GM12892 (cell line): ENCODE data around the gene CFAP221.

Source experiments
- POLR2A ChIP-seq: IDR thresholded peaks from 2 replicates; pipeline ENCODE4 v1.6.1; 2011; ENCODE audit warnings: low read depth, low read length, control low read depth
- POLR2AphosphoS5 ChIP-seq: IDR thresholded peaks from 2 replicates; pipeline ENCODE4 v1.6.1; 2011; ENCODE audit warnings: low read depth, low read length, control low read depth
- TAF1 ChIP-seq: IDR thresholded peaks from 2 replicates; pipeline ENCODE4 v1.6.1; 2011; ENCODE audit warnings: low read depth, mild to moderate bottlenecking, control low read depth, low read length, borderline replicate concordance

DNA sequence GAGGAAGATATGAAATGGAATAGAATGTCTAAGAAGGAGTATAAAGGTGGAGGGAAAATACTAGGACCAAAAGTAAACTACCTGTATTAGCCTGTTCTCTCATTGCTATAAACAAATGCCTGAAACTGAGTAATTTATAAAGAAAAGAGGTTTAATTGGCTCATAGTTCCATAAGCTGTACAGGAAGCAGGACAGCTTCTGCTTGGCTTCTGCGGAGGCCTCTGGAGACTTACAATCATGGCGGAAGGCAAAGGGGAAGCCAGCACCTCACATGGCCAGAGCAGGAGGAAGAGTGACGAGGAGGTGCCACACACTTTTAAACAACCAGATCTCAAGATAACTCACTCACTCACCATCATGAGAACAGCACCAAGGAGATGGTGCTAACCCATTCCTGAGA lies 101.9 kb downstream of the CFAP221 start:
- TF ChIP-seq POLR2A (no peak), POLR2AphosphoS5 (no peak), TAF1 (no peak)
